ENCODE results near the gene ADGRB2. TPM values are rescaled to one million over a fixed set of nuclear protein-coding genes. Genes with fewer than 3 reads are reported as not detected.
A peak's percentile ranks its signal among the peaks of the same experiment; 100 is the strongest.

Gene ADGRB2
- total RNA-seq, 1 experiment from 2014 or later = 1.5 TPM

DNA sequence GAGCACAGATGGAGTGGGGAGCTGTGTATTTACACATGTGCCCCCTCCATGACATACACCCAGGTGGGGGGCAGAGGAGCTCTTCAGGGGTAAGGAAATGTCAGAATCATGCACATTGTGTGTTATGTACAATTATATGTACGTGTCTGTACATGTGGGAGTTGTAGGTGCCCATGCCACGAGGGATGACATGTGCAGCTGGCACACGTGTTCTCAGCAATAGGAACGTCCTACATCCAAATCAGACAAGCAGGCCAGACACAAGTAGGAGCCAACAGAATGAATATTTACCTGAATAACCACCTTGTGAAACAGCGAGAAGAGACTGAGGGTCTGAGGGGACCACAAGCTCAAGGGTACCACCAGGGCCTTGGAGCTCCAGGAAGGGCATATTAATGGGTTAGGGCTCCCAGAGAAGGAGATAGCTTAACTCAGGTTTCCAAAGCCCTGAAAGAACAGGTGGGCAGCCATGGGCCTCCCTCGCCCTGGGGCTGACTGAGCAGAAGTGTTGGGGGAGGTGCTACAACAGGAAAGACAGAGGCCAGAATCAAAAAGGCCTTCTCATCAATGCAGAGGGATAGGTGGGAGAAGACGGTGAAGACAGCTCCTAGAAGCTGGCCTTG is 63.6 kb downstream of the ADGRB2 start:
- Mint-ChIP-seq H3K27me3 (ENCODE audit: insufficient read depth, unreplicated experiment) (no peaks in the 10 kb centered on the region), H3K4me3 (ENCODE audit: unreplicated experiment) (peak overlapping the region; percentile 75), H3K4me1 (ENCODE audit: insufficient read depth, unreplicated experiment) (peaks cover 60% of the 10 kb centered on the region), H3K36me3 (ENCODE audit: insufficient read depth, unreplicated experiment) (peaks cover 14% of the 10 kb centered on the region), H3K27ac (ENCODE audit: low read depth, unreplicated experiment) (peak overlapping the region; percentile 18), H3K9me3 (ENCODE audit: unreplicated experiment) (no peaks in the 10 kb centered on the region)
- CTCF ChIA-PET = interaction anchor here (0.6 to 2.5 kb wide), 10 partner anchors 9 to 322 kb away, joined by 3 to 11 read pairs (median 4); no protein-coding TSS in a partner anchor
- TF ChIP-seq, protein P1, sequence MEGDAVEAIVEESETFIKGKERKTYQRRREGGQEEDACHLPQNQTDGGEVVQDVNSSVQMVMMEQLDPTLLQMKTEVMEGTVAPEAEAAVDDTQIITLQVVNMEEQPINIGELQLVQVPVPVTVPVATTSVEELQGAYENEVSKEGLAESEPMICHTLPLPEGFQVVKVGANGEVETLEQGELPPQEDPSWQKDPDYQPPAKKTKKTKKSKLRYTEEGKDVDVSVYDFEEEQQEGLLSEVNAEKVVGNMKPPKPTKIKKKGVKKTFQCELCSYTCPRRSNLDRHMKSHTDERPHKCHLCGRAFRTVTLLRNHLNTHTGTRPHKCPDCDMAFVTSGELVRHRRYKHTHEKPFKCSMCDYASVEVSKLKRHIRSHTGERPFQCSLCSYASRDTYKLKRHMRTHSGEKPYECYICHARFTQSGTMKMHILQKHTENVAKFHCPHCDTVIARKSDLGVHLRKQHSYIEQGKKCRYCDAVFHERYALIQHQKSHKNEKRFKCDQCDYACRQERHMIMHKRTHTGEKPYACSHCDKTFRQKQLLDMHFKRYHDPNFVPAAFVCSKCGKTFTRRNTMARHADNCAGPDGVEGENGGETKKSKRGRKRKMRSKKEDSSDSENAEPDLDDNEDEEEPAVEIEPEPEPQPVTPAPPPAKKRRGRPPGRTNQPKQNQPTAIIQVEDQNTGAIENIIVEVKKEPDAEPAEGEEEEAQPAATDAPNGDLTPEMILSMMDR (IDR thresholded peaks at IDR 0.05; ENCODE audit: unreplicated experiment) = no peak
- POLR2A ChIA-PET = interaction anchor here (0.6 to 4.7 kb wide), 25 partner anchors 11 to 529 kb away, joined by 3 to 46 read pairs (median 4); partner anchors contain the start of genes KPNA6 and PEF1
- intact Hi-C loops (cut with micrococcal nuclease) = loop anchor here (1.0 kb wide), 1 partner anchor 34 kb away; no protein-coding TSS in a partner anchor
- no TSS peak for BruUV-seq (replicated peaks)
- no peak for DNase-seq (ENCODE audit: unreplicated experiment)

DNA sequence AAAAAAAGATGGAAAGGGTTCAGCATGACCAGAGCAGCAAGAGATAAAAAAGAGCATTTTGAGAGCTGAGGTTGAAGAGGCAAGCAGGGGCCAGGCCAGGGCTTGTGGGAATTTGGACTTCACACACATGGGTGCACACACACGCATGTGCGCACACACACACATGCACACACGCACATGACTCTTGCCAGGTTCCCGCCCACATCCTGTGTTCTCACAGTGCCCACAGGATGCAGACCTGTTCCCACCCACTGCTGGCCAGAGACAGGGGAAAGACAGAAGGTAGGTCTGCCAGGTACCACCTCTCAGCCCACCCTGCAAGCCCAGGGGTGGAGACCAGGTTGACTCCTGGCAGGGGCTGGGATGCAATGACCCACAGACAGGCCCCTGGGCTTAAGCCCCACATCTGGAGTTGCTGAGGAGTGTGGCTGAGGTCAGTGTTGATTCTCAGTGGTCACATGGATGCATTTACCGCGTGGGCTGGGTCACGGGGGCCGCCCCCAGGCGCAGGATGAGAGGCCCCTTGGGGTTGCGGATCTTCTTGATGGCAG is 64.7 kb downstream of the ADGRB2 start:
- CTCF ChIA-PET = interaction anchor here (1.1 kb wide), 1 partner anchor 30 kb away, joined by 3 read pairs; no protein-coding TSS in a partner anchor
- Mint-ChIP-seq H3K27me3 (ENCODE audit: insufficient read depth, unreplicated experiment) (no peaks in the 10 kb centered on the region), H3K4me3 (ENCODE audit: unreplicated experiment) (no peak overlapping the region), H3K36me3 (ENCODE audit: insufficient read depth, unreplicated experiment) (peaks cover 14% of the 10 kb centered on the region), H3K9me3 (ENCODE audit: unreplicated experiment) (no peaks in the 10 kb centered on the region), H3K27ac (ENCODE audit: low read depth, unreplicated experiment) (no peak overlapping the region), H3K4me1 (ENCODE audit: insufficient read depth, unreplicated experiment) (peaks cover 48% of the 10 kb centered on the region)
- intact Hi-C loops (cut with micrococcal nuclease) = no loop called here
- TF ChIP-seq, protein P1 (IDR thresholded peaks at IDR 0.05; ENCODE audit: unreplicated experiment) = no peak
- POLR2A ChIA-PET = interaction anchor here (0.5 to 3.8 kb wide), 6 partner anchors 9 to 55 kb away, joined by 3 to 26 read pairs (median 16); no protein-coding TSS in a partner anchor
- DNase-seq (ENCODE audit: unreplicated experiment) = no peak
- no TSS peak for BruUV-seq (replicated peaks)

DNA sequence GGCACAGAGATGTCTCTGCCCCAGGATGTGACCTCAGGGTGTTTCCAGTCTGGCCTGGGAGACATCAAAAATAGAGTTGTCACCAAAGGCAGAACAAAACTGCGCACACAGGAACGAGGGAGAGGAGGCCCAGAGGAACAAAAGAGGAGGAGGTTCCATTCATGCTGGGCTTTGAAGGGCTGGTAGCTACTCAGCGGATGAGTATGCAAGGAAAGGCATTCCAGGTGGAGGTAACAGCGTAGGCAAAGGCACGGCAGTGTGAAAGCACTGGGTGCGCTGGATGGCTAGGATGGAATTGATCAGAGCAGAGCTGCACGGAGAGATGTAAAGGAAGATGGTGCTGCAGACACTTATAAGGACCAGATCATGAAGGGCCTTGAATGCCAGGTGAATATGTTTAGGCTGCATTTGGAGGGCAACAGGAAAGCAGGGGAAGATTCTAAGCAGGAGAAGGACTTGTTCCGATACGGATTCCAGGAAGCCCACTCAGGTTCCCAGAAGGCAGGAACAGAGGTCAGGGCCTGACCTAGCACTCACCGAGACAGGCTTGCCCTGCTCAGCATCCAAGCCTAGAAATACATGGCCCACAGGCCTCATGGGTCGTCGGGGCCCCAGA is 66.7 kb downstream of the ADGRB2 start:
- CTCF ChIA-PET = interaction anchor here (0.6 to 0.8 kb wide), 2 partner anchors 33 to 531 kb away, joined by 3 to 5 read pairs; no protein-coding TSS in a partner anchor
- Mint-ChIP-seq H3K36me3 (ENCODE audit: insufficient read depth, unreplicated experiment) (peaks cover 14% of the 10 kb centered on the region), H3K27ac (ENCODE audit: low read depth, unreplicated experiment) (no peak overlapping the region), H3K4me1 (ENCODE audit: insufficient read depth, unreplicated experiment) (peaks cover 36% of the 10 kb centered on the region), H3K9me3 (ENCODE audit: unreplicated experiment) (no peaks in the 10 kb centered on the region), H3K27me3 (ENCODE audit: insufficient read depth, unreplicated experiment) (no peaks in the 10 kb centered on the region), H3K4me3 (ENCODE audit: unreplicated experiment) (no peak overlapping the region)
- no peak for DNase-seq (ENCODE audit: unreplicated experiment)
- BruUV-seq (replicated peaks) = no TSS peak
- intact Hi-C loops (cut with micrococcal nuclease) = no loop called here
- POLR2A ChIA-PET = interaction anchor here (0.7 to 1.0 kb wide), 2 partner anchors 31 to 483 kb away, joined by 3 read pairs; no protein-coding TSS in a partner anchor
- TF ChIP-seq, protein P1 (IDR thresholded peaks at IDR 0.05; ENCODE audit: unreplicated experiment) = no peak

DNA sequence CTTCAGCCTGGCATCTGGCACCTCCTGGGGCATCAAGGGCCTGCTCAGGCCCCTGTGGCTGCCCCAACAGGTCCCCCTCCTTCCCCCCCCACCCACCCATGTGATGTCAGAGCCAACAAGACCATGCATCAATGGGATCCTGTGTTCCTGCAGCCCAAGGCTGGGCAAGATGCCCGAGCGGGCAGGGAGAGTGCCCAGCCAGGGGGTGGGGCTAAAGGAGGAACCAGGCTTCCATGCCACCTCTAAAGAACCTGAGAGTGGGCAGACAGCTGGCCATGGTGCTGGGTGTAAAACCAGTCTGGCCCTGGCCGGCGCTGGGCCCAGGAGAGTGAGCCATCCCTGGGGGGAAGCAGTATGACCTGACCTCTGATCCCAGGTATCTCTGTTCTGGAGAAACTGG is 67.9 kb downstream of the ADGRB2 start:
- CTCF ChIA-PET = interaction anchor here (0.6 to 0.8 kb wide), 2 partner anchors 31 to 824 kb away, joined by 3 to 5 read pairs; no protein-coding TSS in a partner anchor
- Mint-ChIP-seq H3K27me3 (ENCODE audit: insufficient read depth, unreplicated experiment) (no peaks in the 10 kb centered on the region), H3K27ac (ENCODE audit: low read depth, unreplicated experiment) (no peak overlapping the region), H3K36me3 (ENCODE audit: insufficient read depth, unreplicated experiment) (peaks cover 20% of the 10 kb centered on the region), H3K4me1 (ENCODE audit: insufficient read depth, unreplicated experiment) (peaks cover 24% of the 10 kb centered on the region), H3K4me3 (ENCODE audit: unreplicated experiment) (no peak overlapping the region), H3K9me3 (ENCODE audit: unreplicated experiment) (no peaks in the 10 kb centered on the region)
- TF ChIP-seq, protein P1 (IDR thresholded peaks at IDR 0.05; ENCODE audit: unreplicated experiment) = no peak
- POLR2A ChIA-PET = no interaction called here
- no TSS peak for BruUV-seq (replicated peaks)
- no peak for DNase-seq (ENCODE audit: unreplicated experiment)
- intact Hi-C loops (cut with micrococcal nuclease) = no loop called here
